ENCODE data around the gene ADRA1B.

The ADRA1B gene

GRCh38 chr5:159902444-159903121 lies 13.7 kb upstream of the ADRA1B start:
- DNase-seq: no peak

- DNase-seq: no peak
These were observed 13.2 kb upstream of the ADRA1B start for GRCh38 chr5:159903131-159903530.

- no peak for DNase-seq
These were observed 11.4 kb upstream of the ADRA1B start for GRCh38 chr5:159904874-159905273.

GRCh38 chr5:159905496-159905895 lies 10.8 kb upstream of the ADRA1B start:
- peak; percentile 46 for DNase-seq

GRCh38 chr5:159906463-159906862 lies 9.8 kb upstream of the ADRA1B start:
- DNase-seq: no peak

- no peak for DNase-seq
These were observed 9.3 kb upstream of the ADRA1B start for GRCh38 chr5:159906943-159907342.

GRCh38 chr5:159907689-159908590 lies 8.3 kb upstream of the ADRA1B start:
- no peak for DNase-seq

- DNase-seq: no peak
These were observed 7.7 kb upstream of the ADRA1B start for GRCh38 chr5:159908591-159908940.

- DNase-seq: no peak
These were observed 7.2 kb upstream of the ADRA1B start for GRCh38 chr5:159909126-159909525.

- no peak for DNase-seq
These were observed 6.0 kb upstream of the ADRA1B start for GRCh38 chr5:159910207-159910842.

- no peak for DNase-seq
These were observed 5.4 kb upstream of the ADRA1B start for GRCh38 chr5:159910843-159911229.

- no peak for DNase-seq
These were observed 4.9 kb upstream of the ADRA1B start for GRCh38 chr5:159911349-159911748.

GRCh38 chr5:159912033-159912800 lies 4.1 kb upstream of the ADRA1B start:
- no peak for DNase-seq

- DNase-seq: peak; percentile 19
These were observed 3.2 kb upstream of the ADRA1B start for GRCh38 chr5:159913048-159913447.

- no peak for DNase-seq
These were observed 2.8 kb upstream of the ADRA1B start for GRCh38 chr5:159913501-159913900.

GRCh38 chr5:159916841-159917761 lies 819 bp downstream of the ADRA1B start:
- DNase-seq: no peak

GRCh38 chr5:159917994-159918393 lies 1.7 kb downstream of the ADRA1B start:
- no peak for DNase-seq

GRCh38 chr5:159921721-159922120 lies 5.4 kb downstream of the ADRA1B start:
- DNase-seq: no peak

GRCh38 chr5:159923008-159923407 lies 6.7 kb downstream of the ADRA1B start:
- DNase-seq: no peak

- peak; percentile 7 for DNase-seq
These were observed 12.0 kb downstream of the ADRA1B start for GRCh38 chr5:159928122-159928909.

- no peak for DNase-seq
These were observed 12.9 kb downstream of the ADRA1B start for GRCh38 chr5:159929176-159929575.

Measured in T1000 (cell line).